Common myeloid progenitor, CD34-positive (primary cell): ENCODE results near the gene SPNS3.
A peak's percentile ranks its signal among the peaks of the same experiment; 100 is the strongest.

Experiments used
- CTCF ChIA-PET: fragments of 350-600 bp; sonication (Branson Sonifier 250); formaldehyde crosslinking; loops from one replicate; lab custom pipeline; 2021; ENCODE audit warnings: antibody characterized with exemption; lab: Charles Lee
- POLR2A ChIA-PET: fragments of 350-600 bp; sonication (Branson Sonifier 250); formaldehyde crosslinking; loops from one replicate; lab custom pipeline; 2021; ENCODE audit warnings: antibody characterized with exemption; lab: Charles Lee
- DNase-seq, 3 donors: peaks; one replicate each; pipeline versions ENCODE4 v3.0.0 to v3.0.0-alpha.2; 2013
- H3K27ac ChIP-seq, 2 experiments: 1 replicate in 1 of 2; 2 replicates in 1 of 2; pipeline ENCODE4 v1.7.0; 2013; ENCODE audit warnings: inconsistent platforms in 2 of 2, low read length in 2 of 2, mild to moderate bottlenecking in 2 of 2, low read depth in 1 of 2, moderate library complexity in 1 of 2; ENCODE audit not compliant: severe bottlenecking in 2 of 2, insufficient read depth in 1 of 2, poor library complexity in 1 of 2
- H3K27me3 ChIP-seq, 5 experiments: replicated peaks in 2 of 5; 1 replicate in 3 of 5; 2 replicates in 2 of 5; pipeline versions ENCODE4 v1.6.1 to v1.7.0; 2013; ENCODE audit warnings: low read length in 4 of 5, mild to moderate bottlenecking in 2 of 5, moderate library complexity in 2 of 5, inconsistent platforms in 1 of 5; ENCODE audit not compliant: insufficient read depth in 5 of 5, control insufficient read depth in 4 of 5
- H3K36me3 ChIP-seq, 4 experiments: 1 replicate in 2 of 4; 2 replicates in 2 of 4; pipeline versions ENCODE4 v1.6.1 to v1.7.0; 2013; ENCODE audit warnings: low read length in 3 of 4, control low read depth in 1 of 4, mild to moderate bottlenecking in 1 of 4; ENCODE audit not compliant: control insufficient read depth in 4 of 4, insufficient read depth in 4 of 4
- H3K4me1 ChIP-seq, 4 experiments: 1 replicate in 3 of 4; 2 replicates in 1 of 4; pipeline versions ENCODE4 v1.6.1 to v1.7.1; 2013; ENCODE audit warnings: low read length in 3 of 4, mild to moderate bottlenecking in 3 of 4, control low read depth in 1 of 4, inconsistent platforms in 1 of 4, moderate library complexity in 1 of 4; ENCODE audit not compliant: control insufficient read depth in 4 of 4, insufficient read depth in 4 of 4; ENCODE audit errors: control extremely low read depth in 1 of 4
- H3K4me3 ChIP-seq, 7 experiments: 1 replicate in 4 of 7; 2 replicates in 3 of 7; pipeline versions ENCODE4 v1.5.1 to v1.7.0; 2013; ENCODE audit warnings: mild to moderate bottlenecking in 7 of 7, low read length in 6 of 7, moderate library complexity in 6 of 7, inconsistent platforms in 2 of 7, low read depth in 2 of 7, control low read depth in 1 of 7; ENCODE audit not compliant: insufficient read depth in 4 of 7, control insufficient read depth in 1 of 7; ENCODE audit errors: extremely low read depth in 1 of 7
- H3K9me3 ChIP-seq, 5 experiments: 1 replicate in 4 of 5; 2 replicates in 1 of 5; pipeline versions ENCODE4 v1.6.1 to v1.7.1; 2013; ENCODE audit warnings: low read length in 4 of 5, mild to moderate bottlenecking in 2 of 5, inconsistent platforms in 1 of 5, low read depth in 1 of 5, moderate library complexity in 1 of 5; ENCODE audit not compliant: control insufficient read depth in 4 of 5, insufficient read depth in 2 of 5; ENCODE audit errors: control extremely low read depth in 1 of 5
- WGBS: methylation state at CpG from one replicate; pipeline ENCODE4 v1.1.5; 2013; ENCODE audit not compliant: insufficient coverage; 5-methylcytosine and 5-hydroxymethylcytosine counted together

The SPNS3 gene

GRCh38 chr17:4525691-4526397 lies 92.1 kb downstream of the SPNS3 start:
- no peaks in the 10 kb centered on the region for H3K27me3 ChIP-seq
- no peak overlapping the region for H3K27ac ChIP-seq
- no peaks in the 10 kb centered on the region for H3K9me3 ChIP-seq
- H3K4me3 ChIP-seq: no peak overlapping the region
- POLR2A ChIA-PET: no interaction called here
- peaks cover 0 to 4% (median 2%) of the 10 kb centered on the region in 4 experiments for H3K4me1 ChIP-seq
- peaks cover 2 to 66% (median 40%) of the 10 kb centered on the region in 4 experiments for H3K36me3 ChIP-seq
- 88% methylated on average over 11 of the region's 11 CpGs for WGBS
- DNase-seq: no peak
- CTCF ChIA-PET: interaction anchor here (0.6 to 2.1 kb wide), 6 partner anchors 9 to 442 kb away, joined by 3 to 9 read pairs (median 5); no protein-coding TSS in a partner anchor

- whole genome bisulfite sequencing: no CpG with 5 or more reads among the region's 1 CpG
- POLR2A ChIA-PET: interaction anchor here (0.6 kb wide), 1 partner anchor 13 kb away, joined by 5 read pairs; no protein-coding TSS in a partner anchor
- no peak overlapping the region for H3K4me3 ChIP-seq
- CTCF ChIA-PET: interaction anchor here (2.0 kb wide), 1 partner anchor 9 kb away, joined by 6 read pairs; no protein-coding TSS in a partner anchor
- H3K4me1 ChIP-seq: peaks cover 0 to 17% (median 8%) of the 10 kb centered on the region in 4 experiments
- H3K36me3 ChIP-seq: peaks cover 0 to 64% (median 38%) of the 10 kb centered on the region in 4 experiments
- no peaks in the 10 kb centered on the region for H3K9me3 ChIP-seq
- DNase-seq: no peak
- no peak overlapping the region for H3K27ac ChIP-seq
- H3K27me3 ChIP-seq: no peaks in the 10 kb centered on the region
These were observed 93.4 kb downstream of the SPNS3 start for GRCh38 chr17:4527134-4527533.

- Histone ChIP-seq H3K27ac (no peak overlapping the region), H3K4me3 (no peak overlapping the region), H3K4me1 (peaks cover 0 to 22% (median 11%) of the 10 kb centered on the region in 4 experiments), H3K36me3 (peaks cover 0 to 64% (median 38%) of the 10 kb centered on the region in 4 experiments), H3K9me3 (no peaks in the 10 kb centered on the region), H3K27me3 (no peaks in the 10 kb centered on the region)
- no peak for DNase-seq
- WGBS: 92% methylated on average over 6 of the region's 12 CpGs
- ChIA-PET POLR2A (interaction anchor here (0.6 kb wide), 1 partner anchor 14 kb away, joined by 5 read pairs; no protein-coding TSS in a partner anchor), CTCF (interaction anchor here (2.0 kb wide), 1 partner anchor 9 kb away, joined by 6 read pairs; no protein-coding TSS in a partner anchor)
These were observed 93.9 kb downstream of the SPNS3 start for GRCh38 chr17:4527566-4528125.

- ChIA-PET CTCF (interaction anchor here (0.7 to 1.2 kb wide), 3 partner anchors 8 to 23 kb away, joined by 3 to 4 read pairs (median 3); no protein-coding TSS in a partner anchor), POLR2A (interaction anchor here (0.6 kb wide), 1 partner anchor 21 kb away, joined by 3 read pairs; no protein-coding TSS in a partner anchor)
- WGBS: 100% methylated on average over 3 of the region's 13 CpGs
These were observed 95.9 kb downstream of the SPNS3 start for GRCh38 chr17:4529533-4530152.

GRCh38 chr17:4530799-4531730 lies 97.3 kb downstream of the SPNS3 start:
- Histone ChIP-seq H3K9me3 (no peaks in the 10 kb centered on the region), H3K4me3 (peak overlapping the region in 1 of 7 experiments; percentile 10), H3K27me3 (no peaks in the 10 kb centered on the region), H3K27ac (no peak overlapping the region), H3K36me3 (peaks cover 6 to 64% (median 36%) of the 10 kb centered on the region in 4 experiments), H3K4me1 (peaks cover 0 to 43% (median 20%) of the 10 kb centered on the region in 4 experiments)
- 45% methylated on average over 26 of the region's 30 CpGs for WGBS
- ChIA-PET CTCF (interaction anchor here (1.2 kb wide), 1 partner anchor 25 kb away, joined by 3 read pairs; no protein-coding TSS in a partner anchor), POLR2A (no interaction called here)
- DNase-seq: no peak

More at GRCh38 chr17:4529533-4530152, 95.9 kb downstream of the SPNS3 start:
- Histone ChIP-seq H3K27ac (no peak overlapping the region), H3K9me3 (no peaks in the 10 kb centered on the region), H3K27me3 (no peaks in the 10 kb centered on the region), H3K4me3 (no peak overlapping the region), H3K4me1 (peaks cover 0 to 41% (median 20%) of the 10 kb centered on the region in 4 experiments), H3K36me3 (peaks cover 6 to 67% (median 40%) of the 10 kb centered on the region in 4 experiments)
- DNase-seq: no peak
